ENCODE results near the gene ARFGEF3.
"Not testable (repeated sequence)": the region's sequence is repeated elsewhere in the genome, so short reads cannot be mapped to it uniquely, and the experiment has no call there.

Gene ARFGEF3

GRCh38 chr6:138175596-138175995 is 13.9 kb downstream of the ARFGEF3 start:
- DNase-seq: no peak

- no peak for DNase-seq
These were observed 15.0 kb downstream of the ARFGEF3 start for GRCh38 chr6:138176652-138177232.

- no peak for DNase-seq
These were observed 21.4 kb downstream of the ARFGEF3 start for GRCh38 chr6:138182939-138183789.

GRCh38 chr6:138183790-138184134 is 22.0 kb downstream of the ARFGEF3 start:
- DNase-seq: no peak

GRCh38 chr6:138184230-138184629 is 22.5 kb downstream of the ARFGEF3 start:
- no peak for DNase-seq

- no peak for DNase-seq
These were observed 25.4 kb downstream of the ARFGEF3 start for GRCh38 chr6:138187156-138187555.

- no peak for DNase-seq
These were observed 26.7 kb downstream of the ARFGEF3 start for GRCh38 chr6:138188278-138188941.

GRCh38 chr6:138194287-138194686 is 32.5 kb downstream of the ARFGEF3 start:
- no peak for DNase-seq

- no peak for DNase-seq
These were observed 34.5 kb downstream of the ARFGEF3 start for GRCh38 chr6:138196122-138196738.

- no peak for DNase-seq
These were observed 35.8 kb downstream of the ARFGEF3 start for GRCh38 chr6:138197570-138197969.

GRCh38 chr6:138198430-138199091 is 36.8 kb downstream of the ARFGEF3 start:
- DNase-seq: no peak

GRCh38 chr6:138201836-138202235 is 40.1 kb downstream of the ARFGEF3 start:
- no peak for DNase-seq

GRCh38 chr6:138203315-138203714 is 41.6 kb downstream of the ARFGEF3 start:
- no peak for DNase-seq

GRCh38 chr6:138204303-138204702 is 42.6 kb downstream of the ARFGEF3 start:
- no peak for DNase-seq

- no peak for DNase-seq
These were observed 43.1 kb downstream of the ARFGEF3 start for GRCh38 chr6:138204792-138205384.

GRCh38 chr6:138205437-138206094 is 43.8 kb downstream of the ARFGEF3 start:
- DNase-seq: no peak

- DNase-seq: no peak
These were observed 45.1 kb downstream of the ARFGEF3 start for GRCh38 chr6:138206862-138207261.

- no peak for DNase-seq
These were observed 49.4 kb downstream of the ARFGEF3 start for GRCh38 chr6:138211048-138211581.

- DNase-seq: no peak
These were observed 49.9 kb downstream of the ARFGEF3 start for GRCh38 chr6:138211601-138212000.

GRCh38 chr6:138212530-138212929 is 50.8 kb downstream of the ARFGEF3 start:
- DNase-seq: not testable (repeated sequence)

GRCh38 chr6:138215093-138215782 is 53.5 kb downstream of the ARFGEF3 start:
- DNase-seq: no peak
